Muscle layer of duodenum (tissue), 2 donors: ENCODE measurements around the gene CLCN6.
A peak's percentile ranks its signal among the peaks of the same experiment; 100 is the strongest.

Source experiments
- H3K27ac ChIP-seq: one replicate; pipeline ENCODE4 v1.7.0; 2013; ENCODE audit warnings: mild to moderate bottlenecking, low read length
- H3K27me3 ChIP-seq: one replicate; pipeline ENCODE4 v1.7.0; 2013; ENCODE audit warnings: low read depth, mild to moderate bottlenecking, control low read depth, low read length
- H3K36me3 ChIP-seq, 2 donors: one replicate each; pipeline ENCODE4 v1.7.0; 2013; ENCODE audit warnings: low read length in 2 of 2, control low read depth in 1 of 2, mild to moderate bottlenecking in 1 of 2; ENCODE audit not compliant: insufficient read depth in 2 of 2, control insufficient read depth in 1 of 2
- H3K4me1 ChIP-seq, 2 donors: one replicate each; pipeline ENCODE4 v1.7.0; 2013; ENCODE audit warnings: low read length in 2 of 2, mild to moderate bottlenecking in 2 of 2, control low read depth in 1 of 2, moderate library complexity in 1 of 2; ENCODE audit not compliant: insufficient read depth in 2 of 2, control insufficient read depth in 1 of 2
- H3K4me3 ChIP-seq, 2 donors: one replicate each; pipeline ENCODE4 v1.7.0; 2013; ENCODE audit warnings: low read length in 2 of 2, low read depth in 1 of 2, mild to moderate bottlenecking in 1 of 2
- H3K9me3 ChIP-seq, 2 donors: one replicate each; pipeline ENCODE4 v1.7.0; 2013; ENCODE audit warnings: low read length in 2 of 2, control low read depth in 1 of 2, mild to moderate bottlenecking in 1 of 2; ENCODE audit not compliant: control insufficient read depth in 1 of 2
- donor health status: healthy.

The CLCN6 gene

DNA sequence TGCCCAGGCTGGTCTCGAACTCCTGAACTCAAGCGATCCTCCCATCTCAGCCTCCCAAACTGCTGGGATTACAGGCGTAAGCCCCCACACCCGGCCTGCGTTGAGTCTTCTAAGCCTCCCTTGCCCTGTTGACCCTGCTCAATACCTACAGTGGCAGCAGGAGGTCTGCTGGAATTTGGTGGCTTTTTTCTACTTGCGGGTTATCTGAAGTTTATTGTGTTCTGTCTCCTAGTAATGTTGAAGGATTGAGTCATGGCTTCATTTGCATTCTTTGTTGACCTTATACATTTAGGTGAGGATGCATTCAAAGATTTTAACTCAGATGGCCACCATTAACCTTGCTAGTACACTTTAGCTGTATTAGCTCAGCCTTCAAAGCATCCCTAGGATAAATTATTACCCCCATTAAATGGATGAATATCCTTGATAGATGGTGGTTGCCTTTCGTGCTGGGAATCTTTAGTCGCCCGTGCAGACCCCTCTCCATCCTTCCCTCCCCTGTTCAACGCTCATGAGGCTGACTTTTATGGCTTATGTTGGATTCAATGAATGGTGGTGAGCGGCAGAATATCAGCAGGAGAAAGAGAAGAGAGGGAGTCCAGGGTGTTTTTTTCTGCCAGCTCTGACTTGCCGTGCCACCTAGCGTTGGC lies 62.5 kb downstream of the CLCN6 start:
- no peaks in the 10 kb centered on the region for H3K4me1 ChIP-seq
- no peaks in the 10 kb centered on the region for H3K27me3 ChIP-seq
- H3K36me3 ChIP-seq = no peaks in the 10 kb centered on the region
- H3K4me3 ChIP-seq = no peak overlapping the region
- no peak overlapping the region for H3K27ac ChIP-seq
- H3K9me3 ChIP-seq = no peaks in the 10 kb centered on the region

DNA sequence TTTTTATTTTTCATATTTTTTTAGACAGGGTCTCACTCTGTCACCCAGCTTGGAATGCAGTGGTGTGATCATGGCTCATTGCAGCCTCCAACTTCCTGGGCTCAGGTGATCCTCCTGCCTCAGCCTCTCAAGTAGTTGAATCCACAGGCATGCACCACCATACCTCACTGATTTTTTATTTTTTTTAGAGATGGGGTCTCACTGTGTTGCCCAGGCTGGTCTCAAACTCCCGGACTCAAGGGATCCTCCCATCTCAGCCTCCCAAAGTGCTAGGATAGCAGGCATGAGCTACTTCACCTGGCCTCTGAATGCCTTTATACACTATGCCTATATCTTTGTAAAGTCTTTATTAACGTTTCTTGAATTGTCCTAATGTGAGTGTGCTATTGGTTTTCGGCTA lies 63.1 kb downstream of the CLCN6 start:
- no peaks in the 10 kb centered on the region for H3K36me3 ChIP-seq
- no peaks in the 10 kb centered on the region for H3K4me1 ChIP-seq
- H3K27ac ChIP-seq = no peak overlapping the region
- H3K27me3 ChIP-seq = no peaks in the 10 kb centered on the region
- no peak overlapping the region for H3K4me3 ChIP-seq
- no peaks in the 10 kb centered on the region for H3K9me3 ChIP-seq

DNA sequence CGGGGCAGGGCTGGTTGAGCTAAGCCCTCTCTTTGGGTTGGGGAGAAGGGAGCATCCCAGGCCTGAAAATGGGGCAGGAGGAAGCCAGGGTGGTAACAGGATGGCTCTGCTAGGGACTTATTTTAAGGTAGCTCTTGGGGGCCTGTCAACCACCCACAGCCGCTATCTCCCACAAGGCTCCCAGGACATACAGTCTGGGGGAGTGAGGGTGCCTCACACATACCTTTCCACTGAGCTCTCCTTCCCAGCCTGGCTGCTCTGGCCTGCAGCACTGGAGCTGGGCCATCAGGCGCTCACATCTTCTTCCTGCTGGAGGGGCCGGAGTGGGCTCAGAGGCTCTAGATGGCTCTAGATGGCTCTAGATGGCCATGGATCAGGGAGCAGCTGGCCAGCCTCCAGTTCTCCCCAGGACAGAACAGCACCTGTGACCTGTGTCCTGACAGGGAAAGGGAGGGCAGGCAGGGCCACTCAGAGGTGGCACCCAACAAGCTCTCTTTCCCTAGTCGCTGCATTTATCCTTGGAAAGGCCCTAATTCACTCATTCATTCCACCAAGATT lies 63.7 kb downstream of the CLCN6 start:
- no peak overlapping the region for H3K4me3 ChIP-seq
- H3K4me1 ChIP-seq = no peaks in the 10 kb centered on the region
- no peaks in the 10 kb centered on the region for H3K27me3 ChIP-seq
- no peak overlapping the region for H3K27ac ChIP-seq
- no peaks in the 10 kb centered on the region for H3K36me3 ChIP-seq
- no peaks in the 10 kb centered on the region for H3K9me3 ChIP-seq

DNA sequence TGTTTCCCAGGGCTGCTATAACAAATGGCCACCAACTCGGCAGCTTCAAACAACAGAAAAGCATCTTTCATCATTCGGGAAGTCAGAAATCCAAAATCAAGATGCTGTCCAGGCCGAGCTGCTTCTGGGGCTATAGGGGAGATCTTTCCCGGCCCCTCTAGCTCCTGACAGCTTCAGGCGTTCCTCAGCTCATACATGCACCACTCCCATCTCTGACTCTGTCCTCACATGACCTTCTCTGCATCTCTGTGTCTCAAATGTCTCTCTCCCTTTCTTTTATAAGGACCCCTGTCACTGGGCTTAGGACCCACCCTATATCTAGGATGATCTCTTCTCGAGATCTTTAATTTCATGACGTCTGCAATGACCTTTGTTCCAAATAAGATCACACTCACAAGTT lies 66.6 kb downstream of the CLCN6 start:
- no peaks in the 10 kb centered on the region for H3K9me3 ChIP-seq
- H3K4me3 ChIP-seq = no peak overlapping the region
- H3K36me3 ChIP-seq = no peaks in the 10 kb centered on the region
- H3K27me3 ChIP-seq = no peaks in the 10 kb centered on the region
- H3K27ac ChIP-seq = no peak overlapping the region
- H3K4me1 ChIP-seq = no peaks in the 10 kb centered on the region

DNA sequence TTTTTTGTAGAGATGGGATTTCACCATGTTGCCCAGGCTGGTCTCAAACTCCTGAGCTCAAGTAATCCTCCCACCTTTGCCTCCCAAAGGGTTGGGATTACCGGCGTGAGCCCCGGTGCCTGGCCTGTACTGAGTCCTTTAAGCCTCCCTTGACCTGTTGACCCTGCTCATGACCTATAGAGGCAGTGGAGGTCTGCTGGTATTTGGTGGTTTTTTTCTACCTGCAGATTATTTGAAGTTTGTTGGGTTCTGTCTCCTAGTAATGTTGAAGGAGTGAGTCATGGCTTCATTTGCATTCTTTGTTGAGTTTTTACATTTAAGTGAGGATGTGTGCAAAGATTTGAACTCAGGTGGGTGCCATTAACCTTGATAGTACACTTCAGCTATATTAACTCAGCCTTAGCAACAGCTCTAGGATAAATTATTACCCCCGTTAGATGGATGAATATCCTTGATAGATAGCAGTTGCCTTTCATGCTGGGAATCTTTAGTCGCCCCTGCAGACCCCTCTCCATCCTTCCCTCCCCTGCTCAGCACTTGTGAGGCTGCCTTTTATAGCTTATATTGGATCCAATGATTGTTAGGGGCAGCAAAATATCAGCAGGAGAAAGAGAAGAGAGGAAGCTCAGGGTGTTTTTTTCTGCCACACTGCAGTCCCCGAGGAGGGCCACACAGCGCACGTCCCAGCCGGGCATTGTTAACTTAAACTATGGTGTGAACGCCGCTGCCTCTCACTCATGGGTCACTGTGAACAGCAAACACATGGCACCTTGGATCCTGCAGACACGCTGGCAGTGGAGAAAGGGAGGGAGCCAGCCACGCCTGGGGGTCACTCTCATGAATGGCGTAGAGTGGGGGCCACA lies 67.6 kb downstream of the CLCN6 start:
- H3K4me3 ChIP-seq = no peak overlapping the region
- H3K9me3 ChIP-seq = no peaks in the 10 kb centered on the region
- no peaks in the 10 kb centered on the region for H3K36me3 ChIP-seq
- H3K27ac ChIP-seq = no peak overlapping the region
- no peaks in the 10 kb centered on the region for H3K4me1 ChIP-seq
- no peaks in the 10 kb centered on the region for H3K27me3 ChIP-seq

DNA sequence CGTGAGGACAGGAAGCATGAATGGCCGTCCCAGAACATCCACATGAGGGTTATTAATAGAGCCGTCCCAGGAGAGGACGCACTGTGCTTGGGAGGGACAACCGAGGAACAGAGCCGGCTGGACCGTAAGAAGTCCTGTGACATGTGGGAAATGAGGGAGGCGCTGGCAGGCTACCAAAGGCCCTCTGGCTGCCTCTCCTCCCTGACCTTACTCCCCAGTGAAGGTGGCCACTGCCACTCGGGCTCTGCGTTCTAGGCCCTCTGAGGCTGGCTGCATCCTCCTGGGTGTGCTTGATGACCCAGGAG lies 68.2 kb downstream of the CLCN6 start:
- no peaks in the 10 kb centered on the region for H3K36me3 ChIP-seq
- no peak overlapping the region for H3K27ac ChIP-seq
- no peaks in the 10 kb centered on the region for H3K27me3 ChIP-seq
- H3K4me3 ChIP-seq = no peak overlapping the region
- no peaks in the 10 kb centered on the region for H3K9me3 ChIP-seq
- H3K4me1 ChIP-seq = no peaks in the 10 kb centered on the region

DNA sequence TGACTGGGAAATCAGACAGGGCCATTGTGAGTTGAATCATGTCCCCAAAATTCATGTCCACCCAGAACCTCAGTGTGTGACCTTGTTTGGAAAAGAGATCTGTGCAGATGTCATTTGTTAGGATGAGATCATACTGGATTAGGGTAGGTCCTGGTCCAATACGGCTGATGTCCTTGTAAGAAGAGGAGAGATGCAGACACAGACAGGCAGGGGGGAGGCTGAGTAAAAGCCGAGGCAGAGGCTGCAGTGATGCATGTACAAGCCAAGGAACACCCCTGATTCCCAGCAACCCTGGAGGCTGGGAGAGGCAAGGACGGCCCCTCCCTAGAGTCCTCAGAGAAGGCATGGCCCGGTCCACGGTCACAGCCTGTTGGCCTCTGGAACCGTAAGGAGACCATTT lies 68.6 kb downstream of the CLCN6 start:
- Histone ChIP-seq H3K4me1 (no peaks in the 10 kb centered on the region), H3K4me3 (no peak overlapping the region), H3K27ac (no peak overlapping the region), H3K9me3 (no peaks in the 10 kb centered on the region), H3K36me3 (no peaks in the 10 kb centered on the region), H3K27me3 (no peaks in the 10 kb centered on the region)

DNA sequence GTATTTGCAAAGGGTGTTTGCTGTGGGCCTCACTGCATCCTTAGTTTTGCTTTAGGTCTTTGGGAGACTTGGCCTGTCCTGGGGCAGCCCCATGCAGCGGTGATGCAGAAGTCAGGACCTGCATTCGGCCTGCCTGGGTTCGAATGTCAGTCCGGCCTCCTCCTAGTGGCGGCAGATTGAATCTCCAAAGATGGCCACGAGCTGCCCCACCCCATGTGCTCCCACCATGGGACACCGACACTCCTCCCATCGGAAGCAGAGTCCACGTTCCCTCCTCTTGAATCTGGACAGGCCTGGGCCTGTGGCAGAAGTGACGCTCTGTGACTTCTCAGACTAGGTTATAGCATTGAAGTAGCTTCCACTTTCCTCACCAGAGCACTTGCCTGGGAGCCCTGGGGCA lies 69.1 kb downstream of the CLCN6 start:
- Histone ChIP-seq H3K9me3 (no peaks in the 10 kb centered on the region), H3K27me3 (no peaks in the 10 kb centered on the region), H3K27ac (peak overlapping the region; percentile 31), H3K4me1 (no peaks in the 10 kb centered on the region), H3K36me3 (no peaks in the 10 kb centered on the region), H3K4me3 (no peak overlapping the region)

DNA sequence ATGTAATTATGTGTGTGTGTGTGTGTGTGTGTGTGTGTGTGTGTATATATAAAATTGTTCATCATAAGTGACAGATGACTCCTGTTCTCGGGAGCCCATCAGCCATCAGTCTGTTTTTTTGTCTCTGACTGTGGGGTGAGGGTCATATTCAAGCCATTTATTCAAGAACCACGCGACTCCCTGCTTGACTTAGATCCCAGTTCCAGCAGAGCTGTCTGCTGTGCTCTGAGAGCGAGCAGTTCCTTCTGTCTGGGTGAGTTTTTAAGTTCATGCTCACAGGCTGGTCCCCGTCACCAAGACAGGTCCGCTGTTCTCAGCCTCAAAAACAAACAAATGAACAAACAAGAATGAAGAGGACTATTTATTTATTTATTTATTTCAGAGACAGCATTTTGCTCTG lies 71.1 kb downstream of the CLCN6 start:
- H3K27me3 ChIP-seq = no peaks in the 10 kb centered on the region
- H3K4me3 ChIP-seq = no peak overlapping the region
- H3K9me3 ChIP-seq = no peaks in the 10 kb centered on the region
- H3K36me3 ChIP-seq = no peaks in the 10 kb centered on the region
- no peaks in the 10 kb centered on the region for H3K4me1 ChIP-seq
- no peak overlapping the region for H3K27ac ChIP-seq

DNA sequence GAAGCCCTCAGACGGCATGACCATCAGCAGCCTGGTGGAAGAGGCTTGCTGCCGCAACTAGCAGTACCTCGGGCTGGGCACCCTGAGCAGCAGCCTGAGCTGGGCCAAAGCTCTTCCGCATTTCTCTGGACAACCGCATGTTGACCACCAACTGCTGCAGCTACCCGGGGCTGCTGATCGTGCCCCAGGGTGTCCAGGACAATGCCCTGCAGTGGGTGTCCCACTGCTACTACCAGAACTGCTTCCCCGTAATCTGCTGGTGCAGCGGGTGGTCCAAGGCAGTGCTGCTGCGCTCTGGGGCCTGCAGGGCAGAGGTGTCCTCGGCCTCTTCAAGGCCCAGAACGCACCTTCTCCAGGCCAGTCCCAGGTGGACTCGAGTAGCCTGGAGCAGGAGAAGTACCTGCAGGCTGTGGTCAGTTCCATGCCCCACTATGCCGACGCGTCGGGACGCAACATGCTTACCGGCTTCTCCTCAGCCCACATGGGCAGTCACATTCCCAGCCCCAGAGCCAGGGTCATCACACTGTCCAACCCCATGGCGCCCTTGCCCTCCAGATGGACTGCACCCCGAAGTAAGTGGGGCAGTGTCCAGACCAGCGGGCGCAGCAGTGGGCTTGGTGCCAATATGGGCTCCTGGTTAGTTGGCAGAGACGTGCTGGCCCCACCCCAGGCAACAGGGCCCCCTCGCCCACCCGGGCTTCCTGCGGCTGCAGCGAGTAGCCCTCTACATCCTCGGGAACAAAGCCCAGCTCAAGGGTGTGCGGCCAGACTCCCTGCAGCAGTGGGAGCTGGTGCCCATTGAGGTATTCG lies 72.3 kb downstream of the CLCN6 start:
- Histone ChIP-seq H3K4me3 (no peak overlapping the region), H3K27ac (no peak overlapping the region), H3K9me3 (no peaks in the 10 kb centered on the region), H3K4me1 (no peaks in the 10 kb centered on the region), H3K27me3 (no peaks in the 10 kb centered on the region), H3K36me3 (no peaks in the 10 kb centered on the region)

DNA sequence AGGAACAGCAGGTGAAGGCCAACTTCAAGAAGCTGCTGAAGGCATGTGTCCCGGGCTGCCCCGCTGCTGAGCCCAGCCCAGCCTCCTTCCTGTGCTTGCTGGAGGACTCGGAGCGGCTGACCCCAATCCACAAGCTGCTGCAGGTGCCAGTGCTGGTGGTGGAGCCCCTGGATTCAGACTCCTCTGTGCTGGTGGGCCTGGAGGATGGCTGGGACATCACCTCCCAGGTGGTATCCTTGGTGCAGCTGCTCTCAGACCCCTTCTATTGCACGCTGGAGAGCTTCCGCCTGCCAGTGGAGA lies 72.8 kb downstream of the CLCN6 start:
- no peaks in the 10 kb centered on the region for H3K36me3 ChIP-seq
- H3K27ac ChIP-seq = no peak overlapping the region
- no peaks in the 10 kb centered on the region for H3K27me3 ChIP-seq
- no peak overlapping the region for H3K4me3 ChIP-seq
- H3K4me1 ChIP-seq = no peaks in the 10 kb centered on the region
- H3K9me3 ChIP-seq = no peaks in the 10 kb centered on the region
